H1 (cell line): ENCODE data around the gene P3H3. TPM values are rescaled to one million over a fixed set of nuclear protein-coding genes. Genes with fewer than 3 reads are reported as not detected.

ENCODE experiments used
- CTCF ChIA-PET: fragments of 300-600 bp; sonication (Branson Sonifier 250); formaldehyde crosslinking; loops from one replicate; lab custom pipeline; 2021; ENCODE audit not compliant: partially characterized antibody; lab: Charles Lee
- POLR2A ChIA-PET: fragments of 300-600 bp; sonication (Branson Sonifier 250); formaldehyde crosslinking; loops from one replicate; lab custom pipeline; 2021; ENCODE audit warnings: inconsistent platforms; ENCODE audit not compliant: partially characterized antibody; lab: Charles Lee
- DNase-seq, 2 experiments: peaks; one replicate each; pipeline versions ENCODE4 v3.0.0 to v3.0.0-alpha.2; 2010 to 2022; ENCODE audit warnings: low spot score in 2 of 2, low read depth in 1 of 2, mixed read lengths in 1 of 2
- FAIRE-seq: peaks from 2 replicates; lab custom pipeline; 2011; peaks lifted over from hg19 to GRCh38; lab: Jason Lieb, UNC
- H2AFZ ChIP-seq: 2 replicates; pipeline ENCODE4 v1.8.1; 2012; ENCODE audit warnings: low read length, inconsistent platforms
- H2AK5ac ChIP-seq: 2 replicates; pipeline ENCODE4 v1.6.1; 2013; ENCODE audit warnings: low read depth, low read length
- H2BK120ac ChIP-seq: replicated peaks from 2 replicates; pipeline ENCODE3; 2013; ENCODE audit warnings: low read depth, low read length, inconsistent platforms
- H2BK12ac ChIP-seq: 2 replicates; pipeline ENCODE4 v1.6.1; 2013; ENCODE audit warnings: low read depth, low read length
- H2BK15ac ChIP-seq: 2 replicates; pipeline ENCODE4 v1.6.1; 2013; ENCODE audit warnings: low read length
- H2BK20ac ChIP-seq: 2 replicates; pipeline ENCODE4 v1.6.1; 2013; ENCODE audit warnings: low read length
- H2BK5ac ChIP-seq: 2 replicates; pipeline ENCODE4 v1.6.1; 2013; ENCODE audit warnings: low read depth, low read length
- H3K14ac ChIP-seq: 2 replicates; pipeline ENCODE4 v1.6.1; 2013; ENCODE audit warnings: inconsistent platforms; ENCODE audit not compliant: insufficient read length
- H3K18ac ChIP-seq: 2 replicates; pipeline ENCODE4 v1.6.1; 2013; ENCODE audit warnings: low read length; ENCODE audit errors: extremely low read depth
- H3K23ac ChIP-seq: 2 replicates; pipeline ENCODE4 v1.6.1; 2013; ENCODE audit warnings: inconsistent platforms; ENCODE audit not compliant: insufficient read length
- H3K23me2 ChIP-seq: 2 replicates; pipeline ENCODE4 v1.6.1; 2013; ENCODE audit warnings: low read depth, low read length
- H3K27ac ChIP-seq: 2 replicates; pipeline ENCODE4 v1.6.1; 2011; ENCODE audit warnings: low read depth, low read length, inconsistent platforms
- H3K27me3 ChIP-seq, 4 experiments: replicated peaks in 1 of 4; 1 replicate in 1 of 4; 2 replicates in 3 of 4; pipeline versions ENCODE4 v1.6.1 to v1.8.1; 2011 to 2013; ENCODE audit warnings: low read length in 3 of 4, mild to moderate bottlenecking in 3 of 4, inconsistent platforms in 2 of 4, mixed read lengths in 2 of 4, moderate library complexity in 1 of 4; ENCODE audit not compliant: control insufficient read depth in 3 of 4, insufficient read depth in 3 of 4; ENCODE audit errors: extremely low read depth in 1 of 4
- H3K36me3 ChIP-seq, 4 experiments: 2 replicates each; pipeline versions ENCODE4 v1.6.1 to v1.8.1; 2011 to 2013; ENCODE audit warnings: mild to moderate bottlenecking in 4 of 4, low read length in 3 of 4, moderate library complexity in 2 of 4, control low read depth in 1 of 4, inconsistent platforms in 1 of 4; ENCODE audit not compliant: insufficient read depth in 4 of 4, control insufficient read depth in 2 of 4
- H3K4ac ChIP-seq: replicated peaks from 2 replicates; pipeline ENCODE3; 2013; ENCODE audit warnings: low read length, low read depth, mixed read lengths, inconsistent platforms; ENCODE audit not compliant: insufficient read length
- H3K4me1 ChIP-seq, 4 experiments: replicated peaks in 1 of 4; 1 replicate in 1 of 4; 2 replicates in 3 of 4; pipeline versions ENCODE4 v1.6.1 to v1.8.1; 2011 to 2013; ENCODE audit warnings: low read length in 3 of 4, inconsistent platforms in 2 of 4, mixed read lengths in 1 of 4; ENCODE audit not compliant: insufficient read depth in 4 of 4, control insufficient read depth in 3 of 4
- H3K4me2 ChIP-seq, 2 experiments: 2 replicates each; pipeline versions ENCODE4 v1.6.1 to v1.8.1; 2011 to 2013; ENCODE audit warnings: low read depth in 2 of 2, low read length in 2 of 2, control low read depth in 1 of 2, inconsistent platforms in 1 of 2, mild to moderate bottlenecking in 1 of 2; ENCODE audit not compliant: insufficient read depth in 1 of 2
- H3K4me3 ChIP-seq, 4 experiments: fragments of 200-600, 300-600 bp in 1 of 4; sonication (generic), shearing (Covaris generic), sonication (Bioruptor Twin) in 1 of 4; 2 replicates each; pipeline versions ENCODE4 v1.5.1 to v1.8.1; 2011 to 2016; ENCODE audit warnings: low read length in 4 of 4, low read depth in 3 of 4, control low read depth in 2 of 4, inconsistent platforms in 2 of 4, mild to moderate bottlenecking in 2 of 4, mixed read lengths in 1 of 4, moderate library complexity in 1 of 4; ENCODE audit not compliant: insufficient read depth in 2 of 4; ENCODE audit errors: extremely low read depth in 1 of 4
- H3K56ac ChIP-seq: replicated peaks from 2 replicates; pipeline ENCODE3; 2013; ENCODE audit warnings: low read depth, mild to moderate bottlenecking, mixed read lengths, low read length, inconsistent platforms; ENCODE audit not compliant: insufficient read length
- H3K79me1 ChIP-seq: 2 replicates; pipeline ENCODE4 v1.6.1; 2013; ENCODE audit warnings: low read depth, low read length, control low read depth
- H3K79me2 ChIP-seq, 2 experiments: 2 replicates each; pipeline versions ENCODE4 v1.6.1 to v1.8.1; 2012 to 2013; ENCODE audit warnings: low read length in 2 of 2, mild to moderate bottlenecking in 2 of 2, inconsistent platforms in 1 of 2; ENCODE audit not compliant: insufficient read depth in 2 of 2, control insufficient read depth in 1 of 2
- H3K9ac ChIP-seq, 4 experiments: replicated peaks in 1 of 4; 1 replicate in 1 of 4; 2 replicates in 3 of 4; pipeline versions ENCODE4 v1.6.1 to v1.8.1; 2011 to 2013; ENCODE audit warnings: low read depth in 3 of 4, low read length in 3 of 4, control low read depth in 2 of 4, mild to moderate bottlenecking in 2 of 4, moderate library complexity in 2 of 4, inconsistent platforms in 1 of 4; ENCODE audit errors: extremely low read depth in 1 of 4
- H3K9me3 ChIP-seq, 2 experiments: 2 replicates each; pipeline versions ENCODE4 v1.6.1 to v1.8.1; 2012 to 2013; ENCODE audit warnings: mild to moderate bottlenecking in 2 of 2, moderate library complexity in 2 of 2, control low read depth in 1 of 2, inconsistent platforms in 1 of 2, low read depth in 1 of 2, low read length in 1 of 2, mixed read lengths in 1 of 2; ENCODE audit not compliant: insufficient read depth in 2 of 2
- H4K20me1 ChIP-seq, 2 experiments: replicated peaks in 1 of 2; 2 replicates each; pipeline versions ENCODE3 to v1.8.1; 2011 to 2013; ENCODE audit warnings: inconsistent platforms in 2 of 2, low read length in 2 of 2, mild to moderate bottlenecking in 1 of 2; ENCODE audit not compliant: insufficient read depth in 2 of 2, control insufficient read depth in 1 of 2
- H4K5ac ChIP-seq: 2 replicates; pipeline ENCODE4 v1.6.1; 2013; ENCODE audit warnings: low read length, low read depth, mixed read lengths, inconsistent platforms; ENCODE audit not compliant: insufficient read length
- H4K8ac ChIP-seq: 2 replicates; pipeline ENCODE4 v1.8.0; 2013; ENCODE audit warnings: mild to moderate bottlenecking, moderate library complexity, low read length, inconsistent platforms; ENCODE audit not compliant: insufficient read depth; ENCODE audit errors: extremely low read depth
- H4K91ac ChIP-seq: replicated peaks from 2 replicates; pipeline ENCODE3; 2013; ENCODE audit warnings: low read length, mixed read lengths, inconsistent platforms; ENCODE audit not compliant: insufficient read length
- ASH2L ChIP-seq: fragments of 200-600, 300-600 bp; sonication (generic); IDR thresholded peaks from one replicate; pipeline ENCODE4 v1.7.1; 2017; ENCODE audit warnings: low read length
- ATF3 ChIP-seq: IDR thresholded peaks from 2 replicates; pipeline ENCODE4 v1.6.1; 2011; ENCODE audit warnings: low read depth, mild to moderate bottlenecking, low read length; ENCODE audit not compliant: insufficient read depth
- BACH1 ChIP-seq: IDR thresholded peaks from 2 replicates; pipeline ENCODE4 v1.6.1; 2012; ENCODE audit warnings: low read length, improper control_type of control experiment
- CBX8 ChIP-seq: fragments of 300-800, 300-1000 bp; sonication (generic); IDR thresholded peaks from 2 replicates; pipeline ENCODE4 v1.7.1; 2016; ENCODE audit warnings: low read depth, low read length, borderline replicate concordance
- CTBP2 ChIP-seq: IDR thresholded peaks from 2 replicates; pipeline ENCODE4 v1.7.0; 2011; ENCODE audit warnings: borderline replicate concordance, mild to moderate bottlenecking, moderate library complexity, mixed read lengths, low read length; ENCODE audit not compliant: insufficient read depth, insufficient read length
- EP300 ChIP-seq, 2 experiments: IDR thresholded peaks; 1 replicate in 1 of 2; 2 replicates in 1 of 2; pipeline ENCODE4 v1.6.1; 2011 to 2012; ENCODE audit warnings: low read depth in 2 of 2, low read length in 2 of 2, mild to moderate bottlenecking in 2 of 2, borderline replicate concordance in 1 of 2, inconsistent platforms in 1 of 2, moderate library complexity in 1 of 2
- FOSL1 ChIP-seq: IDR thresholded peaks from 2 replicates; pipeline ENCODE4 v1.6.1; 2011; ENCODE audit warnings: mild to moderate bottlenecking, low read depth, low read length, moderate library complexity; ENCODE audit not compliant: insufficient read depth
- GABPA ChIP-seq: IDR thresholded peaks from 2 replicates; pipeline ENCODE4 v1.6.1; 2011; ENCODE audit warnings: mild to moderate bottlenecking, low read length, moderate library complexity, borderline replicate concordance; ENCODE audit not compliant: insufficient read depth
- PHF8 ChIP-seq: fragments of 200-600 bp; sonication (generic); conservative IDR thresholded peaks from 2 replicates; pipeline ENCODE4 v1.7.1; 2012; ENCODE audit warnings: low read depth, mild to moderate bottlenecking, inconsistent platforms, low read length, moderate library complexity
- RXRA ChIP-seq: IDR thresholded peaks from 2 replicates; pipeline ENCODE4 v1.6.1; 2011; ENCODE audit warnings: low read depth, mild to moderate bottlenecking, low read length, moderate library complexity; ENCODE audit not compliant: insufficient read depth
- SIX5 ChIP-seq: IDR thresholded peaks from 2 replicates; pipeline ENCODE4 v1.6.1; 2011; ENCODE audit warnings: mild to moderate bottlenecking, low read depth, low read length
- SP1 ChIP-seq: IDR thresholded peaks from 2 replicates; pipeline ENCODE4 v1.6.1; 2011; ENCODE audit warnings: low read depth, low read length
- TBP ChIP-seq: IDR thresholded peaks from 2 replicates; pipeline ENCODE4 v1.6.1; 2011; ENCODE audit warnings: low read depth, low read length, improper control_type of control experiment
- WGBS, 2 experiments: shearing (Covaris generic) in 1 of 2; methylation state at CpG; one replicate each; pipeline versions ENCODE4 v1.1.6 to v1.1.7; 2013 to 2015; ENCODE audit warnings: low lambda C conversion rate in 2 of 2, mixed read lengths in 2 of 2, inconsistent platforms in 1 of 2, low coverage in 1 of 2, missing lambda C conversion rate in 1 of 2; ENCODE audit not compliant: insufficient replicate concordance in 2 of 2, insufficient coverage in 1 of 2, insufficient read length in 1 of 2; ENCODE audit errors: extremely low coverage in 1 of 2, missing lambda C conversion rate in 1 of 2; 5-methylcytosine and 5-hydroxymethylcytosine counted together
- polyA plus RNA-seq, 7 experiments: library from polyadenylated mRNA; depleted of rRNA in 3 of 7; stranded (reverse) in 5 of 7; unstranded in 2 of 7; fragments of >200 nt in 5 of 7; fragments of 200-250 nt in 2 of 7; gene quantifications; 1 replicate in 5 of 7; 2 replicates in 1 of 7; 4 replicates in 1 of 7; pipeline versions ENCODE4 v1.2.1 to v1.2.3, GENCODE V29; 2011 to 2013; ENCODE audit warnings: missing spikeins in 2 of 7, mixed read lengths in 2 of 7
- total RNA-seq: library from RNA; stranded (reverse); fragmentation: NEBNext Ultra II Directional; extraction: Animal tissue kit (Norgen Biotek cat#: 25700); gene quantifications from 2 replicates; pipeline ENCODE4 v1.2.1, GENCODE V29; 2021

Gene P3H3
- total and polyA plus RNA-seq, 2 of the 8 experiments (the other 6 are each of a cell fraction or from before 2014, with no cell fraction given): 22.9 to 43.5 TPM

DNA sequence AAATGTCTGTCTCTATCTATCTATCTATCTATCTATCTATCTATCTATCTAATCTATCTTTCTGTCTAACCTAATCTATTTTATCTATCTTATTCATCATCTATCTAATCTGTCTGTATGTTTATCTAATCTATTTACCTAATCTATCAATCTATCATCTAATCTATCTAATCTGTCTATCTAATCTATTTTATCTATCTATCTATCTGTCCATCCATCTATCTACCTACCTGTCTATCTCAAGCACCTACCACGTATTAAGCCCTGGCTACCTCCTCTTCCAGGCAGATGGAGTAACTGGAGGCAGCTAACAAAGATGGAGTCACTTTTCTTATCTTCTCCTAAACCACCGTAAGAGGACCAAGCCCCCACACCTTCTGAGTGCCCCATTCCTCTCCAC is 33.1 kb upstream of the P3H3 start:
- 95% methylated on average over 2 of the region's 2 CpGs; no CpG with 5 or more reads in 1 of the 2 experiments for WGBS, 2 experiments
- Histone ChIP-seq H3K23me2 (no peaks in the 10 kb centered on the region), H3K9me3 (no peaks in the 10 kb centered on the region)
- TF ChIP-seq FOSL1 (no peak), SP1 (no peak), BACH1 (no peak), RXRA (no peak), PHF8 (no peak), TBP (no peak), ATF3 (no peak), GABPA (no peak), SIX5 (no peak), EP300 (IDR thresholded peaks at IDR 0.05; ENCODE audit: borderline replicate concordance in 1 of 2, low read depth in 2 of 2, low read length in 2 of 2) (no peak), CBX8 (no peak), ASH2L (no peak), CTBP2 (no peak)

More for the DNA sequence above, 33.1 kb upstream of the P3H3 start:
- Histone ChIP-seq H4K8ac (no peak overlapping the region), H3K9ac (no peak overlapping the region), H3K27ac (no peak overlapping the region), H3K79me2 (no peaks in the 10 kb centered on the region), H4K5ac (no peak overlapping the region), H3K4me2 (no peak overlapping the region), H3K18ac (no peak overlapping the region), H3K23ac (no peak overlapping the region), H3K36me3 (no peaks in the 10 kb centered on the region), H2BK120ac (no peak overlapping the region), H2BK15ac (no peak overlapping the region), H4K20me1 (no peaks in the 10 kb centered on the region), H3K79me1 (no peaks in the 10 kb centered on the region), H4K91ac (no peak overlapping the region), H3K4me1 (peaks cover 0 to 3% (median 0%) of the 10 kb centered on the region in 4 experiments; a peak in 3 of 7 replicates), H2BK5ac (no peak overlapping the region), H3K4me3 (no peak overlapping the region), H3K14ac (no peak overlapping the region), H3K4ac (no peak overlapping the region), H2BK20ac (no peak overlapping the region), H3K27me3 (0 out of 7 replicates have a peak, but pooled peaks cover 0 to 3% (median 0%) of the 10 kb centered on the region in 4 experiments), H3K56ac (no peak overlapping the region), H2AFZ (no peak overlapping the region), H2BK12ac (no peak overlapping the region), H2AK5ac (no peak overlapping the region)
- CTCF ChIA-PET: interaction anchor here (1.1 to 5.5 kb wide), 5 partner anchors 13 to 41 kb away, joined by 4 to 32 read pairs (median 7); partner anchors contain the start of gene MLF2
- DNase-seq (no peak), FAIRE-seq (no peak)
- POLR2A ChIA-PET: interaction anchor here (1.4 kb wide), 1 partner anchor 26 kb away, joined by 5 read pairs; the partner anchor contains the start of gene GPR162
